SJCRH30 (cell line): ENCODE data around the gene SLC17A9. TPM values are rescaled to one million over a fixed set of nuclear protein-coding genes. Genes with fewer than 3 reads are reported as not detected.
"Not testable (repeated sequence)": the region's sequence is repeated elsewhere in the genome, so short reads cannot be mapped to it uniquely, and the experiment has no call there.

Experiments used
- DNase-seq, 2 experiments: peaks; one replicate each; pipeline ENCODE4 v3.0.0-alpha.2; 2015 to 2020
- H3K27ac ChIP-seq: fragments of 250-450 bp; sonication (Bioruptor Pico); 2 replicates; pipeline ENCODE4 v1.5.1; 2020; ENCODE audit warnings: mild to moderate bottlenecking, moderate library complexity
- H3K27me3 ChIP-seq: fragments of 250-450 bp; sonication (Bioruptor Pico); 2 replicates; pipeline ENCODE4 v1.5.1; 2020; ENCODE audit warnings: mild to moderate bottlenecking, moderate library complexity
- H3K36me3 ChIP-seq: fragments of 250-450 bp; sonication (Bioruptor Pico); 2 replicates; pipeline ENCODE4 v1.5.1; 2020; ENCODE audit warnings: mild to moderate bottlenecking, moderate library complexity
- H3K4me1 ChIP-seq: fragments of 250-450 bp; sonication (Bioruptor Pico); 2 replicates; pipeline ENCODE4 v1.5.1; 2020; ENCODE audit warnings: mild to moderate bottlenecking, moderate library complexity
- H3K4me3 ChIP-seq: fragments of 250-450 bp; sonication (Bioruptor Pico); 2 replicates; pipeline ENCODE4 v1.5.1; 2020; ENCODE audit warnings: mild to moderate bottlenecking, moderate library complexity
- H3K9me3 ChIP-seq: fragments of 250-450 bp; sonication (Bioruptor Pico); replicated peaks from 2 replicates; pipeline ENCODE4 v1.5.1; 2020; ENCODE audit warnings: mild to moderate bottlenecking, moderate library complexity
- total RNA-seq: library from RNA; depleted of rRNA; stranded (reverse); fragments of >200 nt; shearing (Covaris generic); gene quantifications from 2 replicates; pipeline ENCODE4 v1.2.3, GENCODE V29; 2014

Gene SLC17A9
- total RNA-seq, 1 experiment from 2014 or later, result 2.1 TPM

GRCh38 chr20:62953839-62954703 lies 1.6 kb downstream of the SLC17A9 start:
- peak overlapping the region; percentile 42 for H3K4me3 ChIP-seq
- H3K9me3 ChIP-seq, result no peaks in the 10 kb centered on the region
- H3K36me3 ChIP-seq, result peaks cover 16% of the 10 kb centered on the region
- H3K4me1 ChIP-seq, result peaks cover 13% of the 10 kb centered on the region
- DNase-seq, result peak; percentile 92 to 93
- H3K27me3 ChIP-seq, result no peaks in the 10 kb centered on the region
- H3K27ac ChIP-seq, result peak overlapping the region; percentile 9

- DNase-seq, result peak in 1 of 2 experiments; percentile 18
- H3K36me3 ChIP-seq, result no peaks in the 10 kb centered on the region
- no peak overlapping the region for H3K27ac ChIP-seq
- H3K27me3 ChIP-seq, result no peaks in the 10 kb centered on the region
- no peaks in the 10 kb centered on the region for H3K9me3 ChIP-seq
- no peak overlapping the region for H3K4me3 ChIP-seq
- peaks cover 17% of the 10 kb centered on the region for H3K4me1 ChIP-seq
Observed at GRCh38 chr20:62955519-62956386, 3.2 kb downstream of the SLC17A9 start.

- Histone ChIP-seq H3K27me3 (no peaks in the 10 kb centered on the region), H3K36me3 (no peaks in the 10 kb centered on the region), H3K9me3 (no peaks in the 10 kb centered on the region), H3K4me1 (peaks cover 17% of the 10 kb centered on the region), H3K27ac (no peak overlapping the region), H3K4me3 (no peak overlapping the region)
- peak in 1 of 2 experiments; percentile 18 for DNase-seq
Observed at GRCh38 chr20:62956387-62957135, 4.1 kb downstream of the SLC17A9 start.

GRCh38 chr20:62957136-62958117 lies 4.9 kb downstream of the SLC17A9 start:
- peak in 1 of 2 experiments; percentile 16 for DNase-seq
- no peak overlapping the region for H3K4me3 ChIP-seq
- no peaks in the 10 kb centered on the region for H3K36me3 ChIP-seq
- peaks cover 25% of the 10 kb centered on the region for H3K4me1 ChIP-seq
- no peaks in the 10 kb centered on the region for H3K9me3 ChIP-seq
- no peak overlapping the region for H3K27ac ChIP-seq
- no peaks in the 10 kb centered on the region for H3K27me3 ChIP-seq

- peak in 1 of 2 experiments; percentile 9 for DNase-seq
- Histone ChIP-seq H3K4me1 (peaks cover 23% of the 10 kb centered on the region), H3K27ac (no peak overlapping the region), H3K9me3 (no peaks in the 10 kb centered on the region), H3K27me3 (no peaks in the 10 kb centered on the region), H3K36me3 (no peaks in the 10 kb centered on the region), H3K4me3 (no peak overlapping the region)
Observed at GRCh38 chr20:62958388-62959100, 6.0 kb downstream of the SLC17A9 start.

- Histone ChIP-seq H3K9me3 (no peaks in the 10 kb centered on the region), H3K4me3 (no peak overlapping the region), H3K27me3 (no peaks in the 10 kb centered on the region; the same call in 1 of the 2 replicates), H3K4me1 (peaks cover 20% of the 10 kb centered on the region), H3K36me3 (no peaks in the 10 kb centered on the region), H3K27ac (no peak overlapping the region)
- peak in 1 of 2 experiments; percentile 21 for DNase-seq
Observed at GRCh38 chr20:62959101-62959971, 6.8 kb downstream of the SLC17A9 start.

- DNase-seq, result peak in 1 of 2 experiments; percentile 27
- Histone ChIP-seq H3K9me3 (no peaks in the 10 kb centered on the region), H3K4me3 (no peak overlapping the region), H3K36me3 (no peaks in the 10 kb centered on the region), H3K27ac (no peak overlapping the region), H3K4me1 (peaks cover 18% of the 10 kb centered on the region), H3K27me3 (peaks cover under 1% of the 10 kb centered on the region)
Observed at GRCh38 chr20:62959998-62960436, 7.5 kb downstream of the SLC17A9 start.

- H3K27me3 ChIP-seq, H3K27ac ChIP-seq, H3K36me3 ChIP-seq, H3K9me3 ChIP-seq: not testable (repeated sequence)
- DNase-seq, result peak; percentile 92 to 94
- Histone ChIP-seq H3K4me1 (peaks cover 25% of the 10 kb centered on the region), H3K4me3 (peak overlapping the region; percentile 41)
Observed at GRCh38 chr20:62960446-62961309, 8.2 kb downstream of the SLC17A9 start.

- peak overlapping the region; percentile 55 for H3K27ac ChIP-seq
- DNase-seq, result peak; percentile 100
- no peaks in the 10 kb centered on the region for H3K36me3 ChIP-seq
- H3K9me3 ChIP-seq, result no peaks in the 10 kb centered on the region
- H3K27me3 ChIP-seq, result peaks cover 5% of the 10 kb centered on the region
- H3K4me1 ChIP-seq, result peaks cover 25% of the 10 kb centered on the region
- peak overlapping the region; percentile 54 for H3K4me3 ChIP-seq
Observed at GRCh38 chr20:62961310-62961783, 8.8 kb downstream of the SLC17A9 start.

- H3K27me3 ChIP-seq, result peaks cover 8% of the 10 kb centered on the region
- H3K36me3 ChIP-seq, result no peaks in the 10 kb centered on the region
- peak overlapping the region; percentile 55 for H3K27ac ChIP-seq
- H3K4me3 ChIP-seq, result peak overlapping the region; percentile 54
- DNase-seq, result no peak
- H3K9me3 ChIP-seq, result no peaks in the 10 kb centered on the region
- H3K4me1 ChIP-seq, result peaks cover 25% of the 10 kb centered on the region
Observed at GRCh38 chr20:62961799-62962198, 9.3 kb downstream of the SLC17A9 start.

GRCh38 chr20:62962221-62962879 lies 9.8 kb downstream of the SLC17A9 start:
- Histone ChIP-seq H3K4me1 (peaks cover 25% of the 10 kb centered on the region), H3K9me3 (no peaks in the 10 kb centered on the region), H3K4me3 (peak overlapping the region; percentile 54), H3K27ac (peak overlapping the region; percentile 55; the same call in 1 of the 2 replicates), H3K27me3 (peaks cover 14% of the 10 kb centered on the region), H3K36me3 (no peaks in the 10 kb centered on the region)
- no peak for DNase-seq
